GM18507 (cell line): ENCODE measurements around the gene AP2A1.
A peak's percentile ranks its signal among the peaks of the same experiment; 100 is the strongest.

Experiments used
- DNase-seq: peaks from one replicate; pipeline ENCODE4 v3.0.0; 2011; ENCODE audit warnings: low read depth; ENCODE audit not compliant: insufficient read length; ENCODE audit errors: extremely low spot score
- FAIRE-seq: peaks from 2 replicates; lab custom pipeline; 2011; peaks lifted over from hg19 to GRCh38; lab: Jason Lieb, UNC

The AP2A1 gene

DNA sequence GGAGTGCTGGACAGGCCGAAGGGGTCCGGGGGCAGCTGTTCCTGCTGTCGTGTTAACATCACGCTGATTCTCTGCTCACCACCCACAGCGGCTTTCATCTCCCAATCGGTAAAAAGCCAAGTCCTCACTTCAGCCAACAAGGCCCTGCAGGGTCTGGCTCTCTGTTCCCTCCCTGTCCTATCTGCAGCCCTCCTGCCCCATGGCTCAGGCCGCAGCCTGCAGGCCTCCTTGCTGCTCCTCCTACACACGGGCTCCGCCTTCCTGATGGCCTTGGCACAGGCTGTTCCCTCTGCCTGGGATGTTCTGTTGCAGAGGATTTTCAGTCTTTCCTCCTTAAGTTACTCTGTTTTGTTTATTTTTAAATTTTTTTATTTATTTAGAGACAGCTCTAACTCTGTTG lies 24.1 kb downstream of the AP2A1 start:
- FAIRE-seq: no peak
- no peak for DNase-seq

DNA sequence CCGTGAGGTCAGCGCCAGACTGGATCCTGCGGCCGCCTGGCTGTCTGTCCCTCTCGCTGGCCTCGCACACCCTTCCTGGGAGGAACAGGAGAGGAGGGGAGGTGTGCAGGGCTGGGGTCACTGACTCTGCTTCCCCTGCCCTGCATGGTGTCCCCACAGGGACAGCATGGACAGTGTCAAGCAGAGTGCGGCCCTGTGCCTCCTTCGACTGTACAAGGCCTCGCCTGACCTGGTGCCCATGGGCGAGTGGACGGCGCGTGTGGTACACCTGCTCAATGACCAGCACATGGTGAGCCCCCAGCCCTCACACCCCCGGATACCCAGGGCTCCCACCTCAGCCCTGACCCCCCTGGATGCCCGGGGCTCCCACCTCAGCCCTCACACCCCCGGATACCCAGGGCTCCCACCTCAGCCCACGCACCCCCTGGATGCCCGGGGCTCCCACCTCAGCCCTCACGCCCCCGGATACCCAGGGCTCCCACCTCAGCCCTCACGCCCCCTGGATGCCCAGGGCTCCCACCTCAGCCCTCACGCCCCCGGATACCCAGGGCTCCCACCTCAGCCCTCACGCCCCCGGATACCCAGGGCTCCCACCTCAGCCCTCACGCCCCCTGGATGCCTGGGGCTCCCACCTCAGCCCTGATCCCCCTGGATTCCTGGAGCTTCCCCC lies 25.1 kb downstream of the AP2A1 start:
- DNase-seq (no peak), FAIRE-seq (no peak)

DNA sequence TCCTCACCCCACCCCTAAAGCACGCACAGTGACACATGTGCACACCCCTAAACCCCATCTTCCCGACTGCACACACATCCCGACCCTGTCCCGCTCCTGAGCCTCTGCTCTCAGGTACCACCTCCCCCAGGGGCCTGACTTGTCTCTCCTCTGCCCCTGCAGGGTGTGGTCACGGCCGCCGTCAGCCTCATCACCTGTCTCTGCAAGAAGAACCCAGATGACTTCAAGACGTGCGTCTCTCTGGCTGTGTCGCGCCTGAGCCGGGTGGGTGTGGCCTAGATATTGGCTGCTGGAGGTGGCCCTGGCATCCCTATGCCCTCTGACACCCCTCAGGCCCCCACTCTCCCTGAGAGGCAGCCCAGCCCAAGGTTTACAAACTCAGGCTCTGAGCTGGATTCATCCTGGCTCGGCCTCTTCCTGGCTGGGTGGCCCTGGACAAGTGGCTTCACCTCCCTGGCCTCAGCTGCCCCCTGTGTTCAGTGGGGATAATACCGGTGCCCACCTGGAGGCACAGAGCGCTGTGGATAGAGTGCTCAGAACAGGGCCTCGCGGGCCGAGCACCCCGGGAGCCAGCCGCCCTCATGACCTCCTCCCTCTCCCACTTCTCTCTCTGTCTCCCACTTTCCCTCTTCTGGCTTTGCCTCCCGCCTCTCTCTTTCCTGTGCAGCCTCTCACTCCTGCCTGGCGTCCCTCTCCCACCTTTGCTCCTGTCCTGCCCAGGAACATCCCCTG lies 26.2 kb downstream of the AP2A1 start:
- FAIRE-seq: no peak
- DNase-seq: no peak

GRCh38 chr19:49793561-49793840 lies 26.7 kb downstream of the AP2A1 start:
- no peak for DNase-seq
- no peak for FAIRE-seq

DNA sequence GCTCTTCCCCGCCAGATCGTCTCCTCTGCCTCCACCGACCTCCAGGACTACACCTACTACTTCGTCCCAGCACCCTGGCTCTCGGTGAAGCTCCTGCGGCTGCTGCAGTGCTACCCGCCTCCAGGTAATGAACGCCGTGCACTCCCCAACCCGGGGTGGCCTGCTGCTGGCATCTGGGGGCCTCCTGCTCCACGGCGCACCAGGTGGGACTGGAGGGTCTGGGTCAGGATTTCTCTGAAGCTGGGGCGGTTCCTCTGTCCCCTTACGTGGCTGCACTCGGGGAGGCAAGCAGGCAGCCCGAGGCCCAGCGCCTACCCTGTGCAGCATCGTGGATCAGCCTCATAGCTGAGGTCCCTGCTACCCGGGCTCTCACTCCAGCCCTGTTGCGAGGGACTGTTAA lies 28.8 kb downstream of the AP2A1 start:
- no peak for FAIRE-seq

DNA sequence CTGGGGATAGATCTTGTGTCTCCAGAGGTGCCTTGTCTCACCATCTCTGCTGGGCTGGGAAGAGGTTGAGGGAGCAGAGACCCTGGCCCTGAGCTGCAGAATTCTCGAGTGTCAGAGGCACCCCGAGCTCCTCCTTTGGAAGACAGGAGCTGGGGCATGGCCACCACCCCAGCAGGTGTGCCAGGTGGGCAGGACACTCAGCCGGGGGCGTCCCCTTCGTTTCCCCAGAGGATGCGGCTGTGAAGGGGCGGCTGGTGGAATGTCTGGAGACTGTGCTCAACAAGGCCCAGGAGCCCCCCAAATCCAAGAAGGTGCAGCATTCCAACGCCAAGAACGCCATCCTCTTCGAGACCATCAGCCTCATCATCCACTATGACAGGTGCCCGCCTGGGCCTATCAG lies 31.8 kb downstream of the AP2A1 start:
- FAIRE-seq (no peak), DNase-seq (no peak)

More for the DNA sequence above, 28.8 kb downstream of the AP2A1 start:
- DNase-seq: no peak

DNA sequence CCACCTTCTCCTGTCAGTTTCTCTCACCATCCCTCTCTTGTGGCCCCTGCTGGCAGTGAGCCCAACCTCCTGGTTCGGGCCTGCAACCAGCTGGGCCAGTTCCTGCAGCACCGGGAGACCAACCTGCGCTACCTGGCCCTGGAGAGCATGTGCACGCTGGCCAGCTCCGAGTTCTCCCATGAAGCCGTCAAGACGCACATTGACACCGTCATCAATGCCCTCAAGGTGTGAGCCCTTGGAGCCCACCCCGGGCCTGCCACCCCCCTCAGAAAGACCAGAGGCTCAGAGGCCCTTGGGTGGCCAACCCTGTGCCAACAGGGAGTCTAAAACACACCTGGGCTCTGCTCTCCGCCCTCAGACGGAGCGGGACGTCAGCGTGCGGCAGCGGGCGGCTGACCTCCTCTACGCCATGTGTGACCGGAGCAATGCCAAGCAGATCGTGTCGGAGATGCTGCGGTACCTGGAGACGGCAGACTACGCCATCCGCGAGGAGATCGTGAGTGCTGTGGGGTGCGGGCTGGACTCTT lies 32.5 kb downstream of the AP2A1 start:
- FAIRE-seq (no peak), DNase-seq (no peak)

DNA sequence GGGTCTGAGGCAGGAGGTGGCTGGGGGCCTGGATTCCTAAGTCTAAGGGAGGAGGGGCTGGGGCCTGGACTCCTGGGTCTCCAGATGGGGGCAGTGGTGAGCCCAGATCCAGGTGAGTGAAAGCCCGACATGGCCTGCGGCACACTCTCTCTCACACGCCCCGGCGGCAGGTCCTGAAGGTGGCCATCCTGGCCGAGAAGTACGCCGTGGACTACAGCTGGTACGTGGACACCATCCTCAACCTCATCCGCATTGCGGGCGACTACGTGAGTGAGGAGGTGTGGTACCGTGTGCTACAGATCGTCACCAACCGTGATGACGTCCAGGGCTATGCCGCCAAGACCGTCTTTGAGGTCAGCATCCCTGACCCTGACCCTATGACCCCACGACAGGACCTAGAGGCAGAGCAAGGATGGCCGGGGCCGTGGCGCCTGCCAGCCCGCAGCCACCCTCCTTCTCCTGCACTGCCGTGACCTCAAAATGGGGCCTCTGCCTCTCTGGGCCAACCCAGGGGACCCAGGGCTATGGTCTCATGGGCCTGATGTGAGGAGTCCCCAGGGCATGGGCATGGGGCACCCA lies 33.1 kb downstream of the AP2A1 start:
- DNase-seq (no peak), FAIRE-seq (no peak)

DNA sequence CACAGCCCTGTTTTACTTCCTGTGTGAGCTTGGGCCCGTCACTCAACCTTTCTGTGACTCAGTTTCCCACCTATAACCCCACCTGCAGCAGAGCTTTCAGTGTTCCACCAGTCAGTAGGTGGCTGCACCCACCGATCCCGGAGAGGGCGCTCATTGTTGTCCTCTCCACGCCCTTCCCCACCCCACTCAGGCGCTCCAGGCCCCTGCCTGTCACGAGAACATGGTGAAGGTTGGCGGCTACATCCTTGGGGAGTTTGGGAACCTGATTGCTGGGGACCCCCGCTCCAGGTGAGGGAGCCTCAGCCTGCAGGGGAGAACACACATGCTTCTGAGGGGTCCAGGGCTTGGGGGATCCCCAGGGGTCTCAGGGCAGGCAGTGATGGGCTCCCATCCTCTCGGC lies 34.0 kb downstream of the AP2A1 start:
- FAIRE-seq: no peak
- no peak for DNase-seq

DNA sequence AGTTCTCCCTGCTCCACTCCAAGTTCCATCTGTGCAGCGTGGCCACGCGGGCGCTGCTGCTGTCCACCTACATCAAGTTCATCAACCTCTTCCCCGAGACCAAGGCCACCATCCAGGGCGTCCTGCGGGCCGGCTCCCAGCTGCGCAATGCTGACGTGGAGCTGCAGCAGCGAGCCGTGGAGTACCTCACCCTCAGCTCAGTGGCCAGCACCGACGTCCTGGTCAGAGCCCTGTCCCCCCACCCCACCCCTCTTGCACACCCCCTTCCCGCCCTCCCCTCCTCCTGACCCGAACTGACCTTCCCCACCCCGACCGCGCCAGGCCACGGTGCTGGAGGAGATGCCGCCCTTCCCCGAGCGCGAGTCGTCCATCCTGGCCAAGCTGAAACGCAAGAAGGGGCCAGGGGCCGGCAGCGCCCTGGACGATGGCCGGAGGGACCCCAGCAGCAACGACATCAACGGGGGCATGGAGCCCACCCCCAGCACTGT lies 34.6 kb downstream of the AP2A1 start:
- FAIRE-seq: no peak
- no peak for DNase-seq

GRCh38 chr19:49801966-49802661 lies 35.3 kb downstream of the AP2A1 start:
- DNase-seq (no peak), FAIRE-seq (no peak)

DNA sequence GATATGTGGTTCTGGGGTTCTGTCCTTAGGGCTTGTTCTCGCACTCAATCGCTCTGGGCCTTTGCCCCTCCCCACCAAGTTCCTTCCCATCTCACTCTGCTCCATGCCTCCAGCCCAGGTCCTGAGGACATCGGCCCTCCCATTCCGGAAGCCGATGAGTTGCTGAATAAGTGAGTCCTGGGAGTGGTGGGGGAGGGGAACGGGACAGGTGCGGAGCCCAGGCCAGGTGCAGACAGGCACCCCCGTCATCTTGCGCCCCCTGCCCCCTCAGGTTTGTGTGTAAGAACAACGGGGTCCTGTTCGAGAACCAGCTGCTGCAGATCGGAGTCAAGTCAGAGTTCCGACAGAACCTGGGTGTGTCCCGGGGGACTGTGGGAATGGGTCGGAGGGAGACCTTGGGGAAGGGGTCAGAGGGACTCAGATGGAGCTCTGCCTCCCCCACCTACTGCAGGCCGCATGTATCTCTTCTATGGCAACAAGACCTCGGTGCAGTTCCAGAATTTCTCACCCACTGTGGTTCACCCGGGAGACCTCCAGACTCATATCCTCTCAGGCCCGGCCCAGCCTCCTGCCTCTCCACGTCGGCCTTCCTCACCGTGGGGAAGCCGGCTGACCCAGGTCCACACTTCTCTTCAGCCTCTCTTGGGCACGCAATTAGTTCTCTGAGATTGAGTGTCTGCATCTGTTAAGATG lies 36.2 kb downstream of the AP2A1 start:
- DNase-seq: no peak
- FAIRE-seq: no peak

GRCh38 chr19:49803529-49803856 lies 36.7 kb downstream of the AP2A1 start:
- no peak for FAIRE-seq
- DNase-seq: no peak

- FAIRE-seq (no peak), DNase-seq (no peak)
Observed at GRCh38 chr19:49805822-49806619, 39.2 kb downstream of the AP2A1 start.

- DNase-seq: no peak
- no peak for FAIRE-seq
Observed at GRCh38 chr19:49806620-49806959, 39.8 kb downstream of the AP2A1 start.

DNA sequence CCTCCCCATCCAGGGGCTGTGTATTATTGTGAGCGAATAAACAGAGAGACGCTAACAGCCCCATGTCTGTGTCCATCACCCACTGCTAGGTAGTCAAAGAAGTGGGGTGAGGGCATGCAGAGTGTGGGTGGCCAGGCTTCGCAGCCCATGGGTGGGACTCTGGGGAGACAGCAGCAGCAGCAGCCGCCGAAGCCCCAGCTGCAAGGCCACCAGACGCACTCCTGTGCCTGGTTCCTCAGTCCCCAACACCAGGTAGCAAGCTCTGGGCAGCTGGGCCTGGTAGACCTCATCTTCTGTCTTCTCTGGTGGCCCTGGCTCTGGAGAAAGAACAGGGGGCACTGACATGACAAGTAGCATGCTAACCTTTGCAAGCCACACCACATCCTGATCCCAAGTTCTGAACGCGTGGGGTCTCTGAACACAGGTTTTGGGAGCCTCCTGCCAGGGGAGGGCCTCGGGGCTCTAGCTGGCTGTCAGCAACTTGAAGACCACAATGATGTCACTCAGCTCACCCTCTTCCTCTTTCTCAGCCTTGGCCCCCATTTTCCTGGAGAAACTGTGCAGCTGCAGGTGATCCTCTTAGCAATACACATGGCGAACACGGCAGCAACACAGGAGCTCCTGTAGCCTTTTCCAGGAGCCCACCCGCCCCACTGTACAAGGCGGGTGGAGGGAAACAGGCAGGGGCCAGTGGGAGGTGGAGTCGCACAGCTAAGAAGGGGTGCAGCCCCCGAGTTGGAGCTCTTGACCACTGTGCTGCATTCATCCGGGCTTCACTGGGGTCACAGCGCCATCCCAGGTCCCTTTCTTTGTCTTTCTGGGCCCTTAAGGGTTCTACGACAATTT lies 40.5 kb downstream of the AP2A1 start:
- no peak for DNase-seq
- FAIRE-seq: no peak

DNA sequence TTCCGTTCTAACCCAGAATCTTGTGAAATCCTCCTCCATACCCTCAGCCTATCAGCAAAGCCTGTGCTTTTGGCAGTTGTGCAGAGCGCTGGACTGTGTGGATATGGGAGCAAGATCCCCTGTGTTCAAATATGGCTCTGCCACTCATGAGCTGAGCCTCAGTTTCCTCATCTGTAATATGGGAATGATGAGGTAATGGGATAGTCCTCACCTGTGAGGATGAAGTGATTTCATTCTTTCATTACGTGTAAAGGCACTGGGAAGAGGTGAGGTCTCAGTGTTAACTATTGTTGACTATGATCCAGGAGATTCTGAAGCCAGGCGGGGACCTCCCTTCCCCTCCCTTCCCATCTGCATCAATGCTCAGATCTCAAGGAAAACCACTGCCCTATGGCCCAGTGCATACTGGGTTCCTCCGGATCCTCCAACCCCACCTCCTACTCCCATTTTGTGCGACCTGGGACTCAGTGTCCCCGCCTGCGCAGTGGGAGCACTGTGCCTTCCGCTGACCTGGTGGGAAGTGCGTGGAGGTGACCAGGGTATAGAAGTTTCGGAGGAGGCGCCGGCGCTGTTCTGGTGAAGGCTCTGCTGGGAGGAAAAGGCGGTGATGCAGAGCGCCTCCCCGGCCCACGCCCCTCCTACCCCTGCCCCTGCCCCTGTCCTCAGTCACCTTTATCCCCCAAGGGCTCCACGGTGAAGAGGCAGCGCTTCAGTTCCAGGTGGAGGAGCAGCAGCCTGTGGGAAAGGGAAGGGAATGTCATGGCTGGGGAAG lies 41.3 kb downstream of the AP2A1 start:
- no peak for FAIRE-seq
- no peak for DNase-seq

GRCh38 chr19:49808711-49809159 lies 41.9 kb downstream of the AP2A1 start:
- DNase-seq (peak; percentile 71), FAIRE-seq (peak; percentile 58)
